Nephron progenitor cell (in vitro differentiated cells): Measurements from ENCODE around the gene GNS.
A peak's percentile ranks its signal among the peaks of the same experiment; 100 is the strongest.

Experiments used
- DNase-seq: peaks from one replicate; pipeline ENCODE4 v3.0.0; 2021
- H3K27ac Mint-ChIP-seq: 2 replicates; pipeline ENCODE4 v1.8.0; 2021; ENCODE audit warnings: mild to moderate bottlenecking, moderate library complexity, mixed read lengths
- H3K27me3 Mint-ChIP-seq: 2 replicates; pipeline ENCODE4 v1.8.0; 2021; ENCODE audit warnings: mild to moderate bottlenecking, low read depth, mixed read lengths; ENCODE audit not compliant: poor library complexity
- H3K36me3 Mint-ChIP-seq: 2 replicates; pipeline ENCODE4 v1.8.0; 2021; ENCODE audit warnings: low read depth, mixed read lengths
- H3K4me1 Mint-ChIP-seq: 2 replicates; pipeline ENCODE4 v1.8.0; 2021; ENCODE audit warnings: mixed read lengths
- H3K4me3 Mint-ChIP-seq: 2 replicates; pipeline ENCODE4 v1.8.0; 2021; ENCODE audit warnings: mild to moderate bottlenecking, moderate library complexity, mixed read lengths
- H3K9me3 Mint-ChIP-seq: 2 replicates; pipeline ENCODE4 v1.8.0; 2021; ENCODE audit warnings: mild to moderate bottlenecking, moderate library complexity, mixed read lengths
- TF ChIP-seq, protein P1 (sequence below): fragments of 200-600 bp; sonication (generic); IDR thresholded peaks from 2 replicates; pipeline ENCODE4 v1.5.0; 2021; ENCODE audit warnings: antibody characterized with exemption

Gene GNS

DNA sequence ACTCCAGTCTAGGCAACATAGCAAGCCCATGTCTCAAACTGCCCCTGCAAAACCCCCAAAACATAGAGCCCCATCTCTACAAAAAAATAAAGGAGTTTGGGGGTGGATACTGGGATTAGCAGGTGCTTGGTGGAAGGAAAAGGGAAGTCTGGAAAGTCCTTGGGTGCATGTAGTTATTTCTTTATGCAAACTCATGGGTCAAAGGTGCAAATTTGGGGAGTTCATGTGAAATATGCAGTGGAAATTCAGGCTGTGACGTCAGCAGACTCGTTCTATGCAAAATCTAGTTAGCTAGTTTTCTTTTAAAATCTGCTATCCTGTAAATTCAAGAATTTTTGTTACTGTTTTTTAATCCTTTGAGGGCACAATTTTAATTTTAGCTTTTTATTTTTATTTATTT is 51.3 kb downstream of the GNS start:
- Mint-ChIP-seq H3K9me3 (no peaks in the 10 kb centered on the region), H3K36me3 (peaks cover 11% of the 10 kb centered on the region), H3K27me3 (no peaks in the 10 kb centered on the region), H3K4me1 (peaks cover 8% of the 10 kb centered on the region), H3K27ac (no peak overlapping the region), H3K4me3 (no peak overlapping the region)
- TF ChIP-seq, protein P1, sequence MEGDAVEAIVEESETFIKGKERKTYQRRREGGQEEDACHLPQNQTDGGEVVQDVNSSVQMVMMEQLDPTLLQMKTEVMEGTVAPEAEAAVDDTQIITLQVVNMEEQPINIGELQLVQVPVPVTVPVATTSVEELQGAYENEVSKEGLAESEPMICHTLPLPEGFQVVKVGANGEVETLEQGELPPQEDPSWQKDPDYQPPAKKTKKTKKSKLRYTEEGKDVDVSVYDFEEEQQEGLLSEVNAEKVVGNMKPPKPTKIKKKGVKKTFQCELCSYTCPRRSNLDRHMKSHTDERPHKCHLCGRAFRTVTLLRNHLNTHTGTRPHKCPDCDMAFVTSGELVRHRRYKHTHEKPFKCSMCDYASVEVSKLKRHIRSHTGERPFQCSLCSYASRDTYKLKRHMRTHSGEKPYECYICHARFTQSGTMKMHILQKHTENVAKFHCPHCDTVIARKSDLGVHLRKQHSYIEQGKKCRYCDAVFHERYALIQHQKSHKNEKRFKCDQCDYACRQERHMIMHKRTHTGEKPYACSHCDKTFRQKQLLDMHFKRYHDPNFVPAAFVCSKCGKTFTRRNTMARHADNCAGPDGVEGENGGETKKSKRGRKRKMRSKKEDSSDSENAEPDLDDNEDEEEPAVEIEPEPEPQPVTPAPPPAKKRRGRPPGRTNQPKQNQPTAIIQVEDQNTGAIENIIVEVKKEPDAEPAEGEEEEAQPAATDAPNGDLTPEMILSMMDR = no peak
- no peak for DNase-seq

DNA sequence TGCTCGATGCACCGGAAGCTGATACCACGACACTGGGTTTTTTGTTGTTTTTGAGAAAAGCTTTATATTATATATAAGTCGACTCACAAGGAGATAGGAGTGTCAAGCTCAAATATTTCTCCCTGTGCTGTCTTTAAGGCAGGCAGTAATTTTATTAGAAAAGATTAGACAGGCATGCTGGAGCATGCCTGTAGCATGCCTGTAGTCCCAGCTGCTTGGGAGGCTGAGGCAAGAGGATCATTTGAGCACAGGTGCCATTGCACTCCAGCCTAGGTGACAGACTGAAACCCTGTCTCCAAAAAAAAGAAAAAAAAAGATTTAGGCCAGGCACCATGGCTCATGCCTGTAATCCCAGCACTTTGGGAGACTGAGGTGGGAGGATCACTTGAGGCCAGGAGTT is 51.8 kb downstream of the GNS start:
- TF ChIP-seq, protein P1 = no peak
- H3K27me3 Mint-ChIP-seq = no peaks in the 10 kb centered on the region
- no peaks in the 10 kb centered on the region for H3K9me3 Mint-ChIP-seq
- H3K4me3 Mint-ChIP-seq = no peak overlapping the region
- peak overlapping the region; percentile 36 for H3K27ac Mint-ChIP-seq
- peaks cover 8% of the 10 kb centered on the region for H3K4me1 Mint-ChIP-seq
- no peak for DNase-seq
- H3K36me3 Mint-ChIP-seq = peaks cover 9% of the 10 kb centered on the region

DNA sequence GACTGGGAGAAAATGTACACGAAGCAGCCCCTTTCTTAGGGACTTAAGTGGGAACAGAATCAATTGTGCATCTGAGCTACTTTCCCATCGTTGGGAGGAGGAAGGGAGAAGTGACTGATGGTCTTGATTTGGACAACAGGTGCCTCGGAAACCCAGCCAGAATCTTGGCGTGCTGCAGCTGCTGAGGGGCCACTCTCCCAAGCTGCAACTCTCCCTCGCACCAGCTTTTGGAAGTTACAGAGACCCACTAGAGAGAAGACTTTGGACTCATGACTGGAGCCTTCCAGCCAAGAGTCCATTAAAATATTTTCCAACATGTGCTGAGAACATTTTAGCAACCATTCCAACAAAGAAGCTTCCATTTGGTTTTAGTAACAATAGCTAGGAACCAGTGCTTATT is 52.3 kb downstream of the GNS start:
- Mint-ChIP-seq H3K27ac (no peak overlapping the region), H3K4me3 (no peak overlapping the region), H3K9me3 (no peaks in the 10 kb centered on the region), H3K36me3 (peaks cover 9% of the 10 kb centered on the region), H3K4me1 (peaks cover 12% of the 10 kb centered on the region), H3K27me3 (no peaks in the 10 kb centered on the region)
- TF ChIP-seq, protein P1 = no peak
- DNase-seq = no peak

DNA sequence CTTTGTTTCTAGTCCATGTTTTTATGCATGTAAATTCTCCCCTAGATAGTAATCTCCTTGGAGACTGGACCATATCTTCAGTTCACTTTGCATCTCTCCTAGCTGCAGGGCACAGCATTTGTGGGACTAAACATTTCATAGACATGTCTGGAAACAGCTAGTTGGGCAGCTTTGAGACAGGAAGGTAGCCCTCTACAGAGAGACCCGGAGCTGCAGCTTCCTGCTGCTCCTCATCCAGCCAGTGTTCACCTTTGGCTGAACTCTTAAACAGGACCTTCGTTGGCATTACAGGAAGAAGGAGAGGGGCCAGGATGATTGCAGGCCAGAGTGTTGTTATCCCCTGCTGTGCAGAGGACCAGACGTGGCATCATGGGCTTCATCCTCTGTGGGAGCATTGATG is 52.9 kb downstream of the GNS start:
- Mint-ChIP-seq H3K9me3 (no peaks in the 10 kb centered on the region), H3K27me3 (no peaks in the 10 kb centered on the region), H3K27ac (peak overlapping the region; percentile 47), H3K36me3 (peaks cover 9% of the 10 kb centered on the region), H3K4me1 (peaks cover 15% of the 10 kb centered on the region), H3K4me3 (no peak overlapping the region)
- TF ChIP-seq, protein P1 = no peak
- DNase-seq = no peak

DNA sequence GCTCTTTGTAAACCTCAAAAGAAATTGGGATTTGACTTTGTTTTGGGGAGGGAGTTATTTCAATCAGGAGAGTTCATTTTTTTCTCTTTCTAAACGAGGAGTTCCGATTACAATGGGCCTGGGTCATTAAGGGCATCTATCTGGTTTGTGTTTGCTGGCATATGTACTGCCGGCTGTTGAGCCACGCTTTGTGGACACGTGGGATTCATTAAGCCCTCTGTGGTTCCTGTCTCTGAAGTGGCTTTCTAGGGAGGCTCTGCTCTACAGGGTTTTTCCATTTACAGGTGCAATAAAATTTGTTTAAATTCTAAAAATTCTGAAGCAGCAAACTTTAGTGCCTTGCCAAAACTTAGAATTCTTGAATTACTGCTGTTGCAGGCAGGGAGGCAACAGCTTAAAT is 57.9 kb downstream of the GNS start:
- peak overlapping the region; percentile 89 for H3K27ac Mint-ChIP-seq
- DNase-seq = no peak
- H3K9me3 Mint-ChIP-seq = no peaks in the 10 kb centered on the region
- peaks cover 25% of the 10 kb centered on the region for H3K4me1 Mint-ChIP-seq
- TF ChIP-seq, protein P1 = no peak
- no peak overlapping the region for H3K4me3 Mint-ChIP-seq
- peaks cover 28% of the 10 kb centered on the region for H3K36me3 Mint-ChIP-seq
- no peaks in the 10 kb centered on the region for H3K27me3 Mint-ChIP-seq

DNA sequence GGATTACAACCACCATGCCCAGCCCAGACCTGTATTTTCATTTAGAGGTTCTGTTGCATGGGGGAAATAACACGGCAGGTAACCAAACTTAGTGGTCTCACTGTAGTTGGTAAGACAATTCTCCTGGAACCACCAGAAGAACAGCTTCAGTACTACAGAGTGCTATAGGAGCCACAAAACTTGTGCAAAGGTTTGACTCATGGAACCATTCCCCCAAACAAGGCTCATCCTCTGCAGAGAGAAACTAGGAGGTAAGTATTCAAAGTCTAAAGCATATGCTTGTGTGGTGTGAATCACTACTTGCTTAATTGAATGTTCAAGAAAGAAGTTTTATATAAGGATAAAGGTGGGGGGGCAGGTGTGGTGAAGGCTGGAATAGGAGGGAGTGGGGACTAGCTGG is 58.7 kb downstream of the GNS start:
- TF ChIP-seq, protein P1 = no peak
- H3K27me3 Mint-ChIP-seq = no peaks in the 10 kb centered on the region
- H3K4me3 Mint-ChIP-seq = no peak overlapping the region
- no peaks in the 10 kb centered on the region for H3K9me3 Mint-ChIP-seq
- H3K27ac Mint-ChIP-seq = peak overlapping the region; percentile 89
- DNase-seq = no peak
- H3K36me3 Mint-ChIP-seq = peaks cover 28% of the 10 kb centered on the region
- peaks cover 30% of the 10 kb centered on the region for H3K4me1 Mint-ChIP-seq
